ENCODE results near the gene TMEM179B. TPM values are rescaled to one million over a fixed set of nuclear protein-coding genes. Genes with fewer than 3 reads are reported as not detected.

Gene TMEM179B
- total and polyA plus RNA-seq, 2 of the 13 experiments (the other 11 are each of a cell fraction or from before 2014, with no cell fraction given), result 24.8 to 25.7 TPM

DNA sequence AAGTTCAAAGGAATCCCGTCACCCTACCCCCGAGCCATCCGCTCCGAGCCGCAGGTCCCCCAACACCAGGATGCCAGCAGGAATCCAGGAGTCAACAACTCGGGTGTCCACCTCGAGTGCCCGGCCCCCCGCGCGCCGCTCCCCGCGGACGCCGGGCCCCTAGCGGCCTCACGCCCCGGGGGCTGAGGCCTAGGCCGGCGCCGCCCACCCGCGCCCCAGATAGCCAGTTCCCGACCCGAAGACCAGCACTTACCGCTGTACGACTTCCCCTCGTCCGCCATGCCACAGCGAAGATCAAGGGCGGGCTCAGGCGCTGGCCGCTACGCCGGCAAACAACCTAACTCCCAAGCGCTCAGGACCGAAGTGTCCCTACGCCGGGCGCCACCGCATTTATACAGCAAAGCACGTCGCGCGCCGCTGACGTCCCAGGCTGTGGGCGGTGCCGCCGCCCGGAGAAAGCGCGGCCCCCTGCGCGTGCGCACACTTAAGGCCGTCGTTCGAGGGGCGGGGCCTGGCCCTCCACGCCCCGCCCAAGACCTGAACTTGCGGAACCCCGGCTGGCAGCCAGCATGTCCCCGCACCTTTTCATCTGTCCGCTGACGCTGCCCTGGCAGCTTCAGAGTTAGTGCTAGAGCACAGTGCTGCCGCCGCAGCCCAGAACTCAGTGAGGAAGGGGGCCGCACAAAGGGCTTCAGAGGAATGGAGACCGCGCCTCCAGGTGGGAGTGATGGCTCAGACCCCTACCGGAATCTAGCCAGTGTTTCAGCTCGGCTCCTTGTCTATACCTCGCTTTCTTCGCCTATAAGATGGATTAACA lies 18.1 kb downstream of the TMEM179B start, which contains the start of gene NXF1 (continued):
- TF ChIP-seq ZBTB8A (CRISPR knock-in tag; IDR thresholded peaks at IDR 0.05; ENCODE audit: borderline replicate concordance, low read depth) (0 out of 2 replicates have a peak, but pooled peaks have one; percentile 35), MAX (IDR thresholded peaks at IDR 0.05) (peak; percentile 73), JUN (CRISPR knock-in tag; IDR thresholded peaks at IDR 0.05) (peak; percentile 76), ZNF460 (CRISPR knock-in tag; IDR thresholded peaks at IDR 0.05; ENCODE audit: borderline replicate concordance) (peak; percentile 9; the same call in 1 of the 2 replicates), KLF16 (CRISPR knock-in tag; IDR thresholded peaks at IDR 0.05) (peak in 1 of 2 experiments; percentile 94; a peak in 2 of 4 replicates), SP4 (CRISPR knock-in tag; IDR thresholded peaks at IDR 0.05) (peak; percentile 97), ZNF556 (CRISPR knock-in tag; IDR thresholded peaks at IDR 0.05; ENCODE audit: borderline replicate concordance) (peak; percentile 90; the same call in 1 of the 2 replicates), ZBTB34 (CRISPR knock-in tag; IDR thresholded peaks at IDR 0.05) (no peak), ZNF329 (CRISPR knock-in tag; IDR thresholded peaks at IDR 0.05; ENCODE audit: low read depth) (peak; percentile 74; the same call in 1 of the 2 replicates), MXI1 (IDR thresholded peaks at IDR 0.05; ENCODE audit: borderline replicate concordance, low read depth, low read length) (peak; percentile 90; the same call in 1 of the 3 replicates), PLRG1 (conservative IDR thresholded peaks at IDR 0.05) (no peak), ZSCAN30 (CRISPR knock-in tag; IDR thresholded peaks at IDR 0.05) (no peak), POLR2A (IDR thresholded peaks at IDR 0.05; ENCODE audit: insufficient read depth in 1 of 2, low read depth in 2 of 2, low read length in 2 of 2) (peak; percentile 100), ZNF552 (CRISPR knock-in tag; IDR thresholded peaks at IDR 0.05; ENCODE audit: borderline replicate concordance) (peak; percentile 80), HOXA5 (CRISPR knock-in tag; IDR thresholded peaks at IDR 0.05) (peak; percentile 94; the same call in 1 of the 2 replicates), SALL2 (CRISPR knock-in tag; IDR thresholded peaks at IDR 0.05) (peak; percentile 71; the same call in 1 of the 2 replicates), NFKBIZ (CRISPR knock-in tag; IDR thresholded peaks at IDR 0.05) (no peak; the same call in 1 of the 2 replicates), MYC (CRISPR knock-in tag; IDR thresholded peaks at IDR 0.05; ENCODE audit: borderline replicate concordance) (peak; percentile 78; the same call in 1 of the 2 replicates)
- TF ChIP-seq, protein P1, sequence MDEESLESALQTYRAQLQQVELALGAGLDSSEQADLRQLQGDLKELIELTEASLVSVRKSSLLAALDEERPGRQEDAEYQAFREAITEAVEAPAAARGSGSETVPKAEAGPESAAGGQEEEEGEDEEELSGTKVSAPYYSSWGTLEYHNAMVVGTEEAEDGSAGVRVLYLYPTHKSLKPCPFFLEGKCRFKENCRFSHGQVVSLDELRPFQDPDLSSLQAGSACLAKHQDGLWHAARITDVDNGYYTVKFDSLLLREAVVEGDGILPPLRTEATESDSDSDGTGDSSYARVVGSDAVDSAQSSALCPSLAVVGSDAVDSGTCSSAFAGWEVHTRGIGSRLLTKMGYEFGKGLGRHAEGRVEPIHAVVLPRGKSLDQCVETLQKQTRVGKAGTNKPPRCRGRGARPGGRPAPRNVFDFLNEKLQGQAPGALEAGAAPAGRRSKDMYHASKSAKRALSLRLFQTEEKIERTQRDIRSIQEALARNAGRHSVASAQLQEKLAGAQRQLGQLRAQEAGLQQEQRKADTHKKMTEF (CRISPR knock-in tag; IDR thresholded peaks at IDR 0.05), result peak; percentile 94
- TF ChIP-seq, protein P2, sequence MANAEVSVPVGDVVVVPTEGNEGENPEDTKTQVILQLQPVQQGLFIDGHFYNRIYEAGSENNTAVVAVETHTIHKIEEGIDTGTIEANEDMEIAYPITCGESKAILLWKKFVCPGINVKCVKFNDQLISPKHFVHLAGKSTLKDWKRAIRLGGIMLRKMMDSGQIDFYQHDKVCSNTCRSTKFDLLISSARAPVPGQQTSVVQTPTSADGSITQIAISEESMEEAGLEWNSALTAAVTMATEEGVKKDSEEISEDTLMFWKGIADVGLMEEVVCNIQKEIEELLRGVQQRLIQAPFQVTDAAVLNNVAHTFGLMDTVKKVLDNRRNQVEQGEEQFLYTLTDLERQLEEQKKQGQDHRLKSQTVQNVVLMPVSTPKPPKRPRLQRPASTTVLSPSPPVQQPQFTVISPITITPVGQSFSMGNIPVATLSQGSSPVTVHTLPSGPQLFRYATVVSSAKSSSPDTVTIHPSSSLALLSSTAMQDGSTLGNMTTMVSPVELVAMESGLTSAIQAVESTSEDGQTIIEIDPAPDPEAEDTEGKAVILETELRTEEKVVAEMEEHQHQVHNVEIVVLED (CRISPR knock-in tag; IDR thresholded peaks at IDR 0.05; ENCODE audit: borderline replicate concordance), result peak; percentile 93
- TF ChIP-seq, protein P3, sequence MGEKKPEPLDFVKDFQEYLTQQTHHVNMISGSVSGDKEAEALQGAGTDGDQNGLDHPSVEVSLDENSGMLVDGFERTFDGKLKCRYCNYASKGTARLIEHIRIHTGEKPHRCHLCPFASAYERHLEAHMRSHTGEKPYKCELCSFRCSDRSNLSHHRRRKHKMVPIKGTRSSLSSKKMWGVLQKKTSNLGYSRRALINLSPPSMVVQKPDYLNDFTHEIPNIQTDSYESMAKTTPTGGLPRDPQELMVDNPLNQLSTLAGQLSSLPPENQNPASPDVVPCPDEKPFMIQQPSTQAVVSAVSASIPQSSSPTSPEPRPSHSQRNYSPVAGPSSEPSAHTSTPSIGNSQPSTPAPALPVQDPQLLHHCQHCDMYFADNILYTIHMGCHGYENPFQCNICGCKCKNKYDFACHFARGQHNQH (CRISPR knock-in tag; IDR thresholded peaks at IDR 0.05), result peak; percentile 88
- TF ChIP-seq, protein P4, sequence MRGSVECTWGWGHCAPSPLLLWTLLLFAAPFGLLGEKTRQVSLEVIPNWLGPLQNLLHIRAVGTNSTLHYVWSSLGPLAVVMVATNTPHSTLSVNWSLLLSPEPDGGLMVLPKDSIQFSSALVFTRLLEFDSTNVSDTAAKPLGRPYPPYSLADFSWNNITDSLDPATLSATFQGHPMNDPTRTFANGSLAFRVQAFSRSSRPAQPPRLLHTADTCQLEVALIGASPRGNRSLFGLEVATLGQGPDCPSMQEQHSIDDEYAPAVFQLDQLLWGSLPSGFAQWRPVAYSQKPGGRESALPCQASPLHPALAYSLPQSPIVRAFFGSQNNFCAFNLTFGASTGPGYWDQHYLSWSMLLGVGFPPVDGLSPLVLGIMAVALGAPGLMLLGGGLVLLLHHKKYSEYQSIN (CRISPR knock-in tag; IDR thresholded peaks at IDR 0.05; ENCODE audit: borderline replicate concordance), result no peak
